ENCODE data around the gene MED29. TPM values are rescaled to one million over a fixed set of nuclear protein-coding genes. Genes with fewer than 3 reads are reported as not detected.

MED29 gene
- total and polyA plus RNA-seq, 2 donors (not counting 1 experiment from before 2014, with no cell fraction given) = 33.0 to 47.5 TPM

DNA sequence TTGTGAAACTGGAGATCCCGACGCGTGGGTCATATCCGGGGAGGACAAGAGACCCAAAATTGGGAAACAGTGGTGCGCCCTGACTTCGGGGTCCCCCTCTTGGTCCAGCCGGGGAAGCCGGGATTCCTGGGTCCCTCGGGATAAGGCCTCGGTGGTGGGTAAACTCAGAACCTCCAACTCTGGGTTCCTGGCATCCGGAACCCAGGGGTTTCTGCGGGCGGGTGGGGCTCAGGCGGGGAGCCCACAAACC lies 16.2 kb downstream of the MED29 start:
- intact Hi-C loops (cut with micrococcal nuclease) = loop anchor here (10.0 kb wide), 1 partner anchor 543 kb away; no protein-coding TSS in a partner anchor
- H3K9ac ChIP-seq (ENCODE audit: low read length) = peak overlapping the region; percentile 99
- peak overlapping the region; percentile 100 for H3K27ac ChIP-seq (ENCODE audit: low read length in 2 of 2)
- H3K4me3 ChIP-seq (ENCODE audit: control extremely low read depth in 1 of 5, extremely low read depth in 1 of 5, insufficient read depth in 1 of 5, low read depth in 2 of 5, low read length in 4 of 5) = peak overlapping the region; percentile 87 to 99 (median 95)
- no peak overlapping the region for H2AFZ ChIP-seq (ENCODE audit: insufficient read depth, low read depth, low read length, poor library complexity, severe bottlenecking)
- H3K4me1 ChIP-seq (ENCODE audit: control insufficient read depth in 2 of 2, insufficient read depth in 2 of 2, low read length in 2 of 2) = peaks cover 41 to 64% of the 10 kb centered on the region in 2 donors
- peaks cover 0 to 24% of the 10 kb centered on the region in 2 experiments for H3K36me3 ChIP-seq (replicated peaks in 1 of 2; ENCODE audit: control extremely low read depth in 1 of 2, control insufficient read depth in 1 of 2, extremely low read depth in 1 of 2, insufficient read depth in 2 of 2, low read length in 1 of 2)
- H3K4me2 ChIP-seq (replicated peaks; ENCODE audit: low read depth, low read length, poor library complexity, severe bottlenecking) = peak overlapping the region; percentile 100
- POLR2A ChIA-PET = interaction anchor here (1.4 to 8.8 kb wide), 5 partner anchors 10 to 65 kb away, joined by 7 to 69 read pairs (median 17); partner anchors contain the start of genes MED29, PAF1, RPS16 and SAMD4B
- ATAC-seq (ENCODE audit: low read depth) (no peak), DNase-seq (no peak)
- Mint-ChIP-seq H3K27me3 (no peaks in the 10 kb centered on the region), H3K4me1 (peaks cover 61% of the 10 kb centered on the region), H3K4me3 (peak overlapping the region; percentile 94), H3K27ac (peak overlapping the region; percentile 97), H3K9me3 (ENCODE audit: insufficient read depth) (no peaks in the 10 kb centered on the region)
- H3K9me3 ChIP-seq (ENCODE audit: control extremely low read depth in 1 of 3, control insufficient read depth in 2 of 3, insufficient read depth in 1 of 3, low read length in 2 of 3) = peaks cover 0 to 1% (median 0%) of the 10 kb centered on the region in 3 donors
- peaks cover 60% of the 10 kb centered on the region for H3K79me2 ChIP-seq (ENCODE audit: control insufficient read depth, insufficient read depth, low read length)
- CTCF ChIA-PET = interaction anchor here (0.9 to 2.9 kb wide), 4 partner anchors 8 to 21 kb away, joined by 3 to 42 read pairs (median 8); partner anchors contain the start of genes MED29 and PAF1
- peaks cover 28% of the 10 kb centered on the region for H4K20me1 ChIP-seq (ENCODE audit: control insufficient read depth, insufficient read depth, low read length, poor library complexity, severe bottlenecking)
- no peaks in the 10 kb centered on the region for H3K27me3 ChIP-seq (replicated peaks in 1 of 4; ENCODE audit: control extremely low read depth in 1 of 4, control insufficient read depth in 3 of 4, insufficient read depth in 4 of 4, low read length in 3 of 4)
- TF ChIP-seq EZH2 (IDR thresholded peaks at IDR 0.05; ENCODE audit: borderline replicate concordance, insufficient read depth, low read depth, low read length, poor library complexity, severe bottlenecking) (no peak), CTCF (IDR thresholded peaks at IDR 0.05) (no peak)
- WGBS (ENCODE audit: insufficient coverage) = under 1% methylated on average over 14 of the region's 14 CpGs

DNA sequence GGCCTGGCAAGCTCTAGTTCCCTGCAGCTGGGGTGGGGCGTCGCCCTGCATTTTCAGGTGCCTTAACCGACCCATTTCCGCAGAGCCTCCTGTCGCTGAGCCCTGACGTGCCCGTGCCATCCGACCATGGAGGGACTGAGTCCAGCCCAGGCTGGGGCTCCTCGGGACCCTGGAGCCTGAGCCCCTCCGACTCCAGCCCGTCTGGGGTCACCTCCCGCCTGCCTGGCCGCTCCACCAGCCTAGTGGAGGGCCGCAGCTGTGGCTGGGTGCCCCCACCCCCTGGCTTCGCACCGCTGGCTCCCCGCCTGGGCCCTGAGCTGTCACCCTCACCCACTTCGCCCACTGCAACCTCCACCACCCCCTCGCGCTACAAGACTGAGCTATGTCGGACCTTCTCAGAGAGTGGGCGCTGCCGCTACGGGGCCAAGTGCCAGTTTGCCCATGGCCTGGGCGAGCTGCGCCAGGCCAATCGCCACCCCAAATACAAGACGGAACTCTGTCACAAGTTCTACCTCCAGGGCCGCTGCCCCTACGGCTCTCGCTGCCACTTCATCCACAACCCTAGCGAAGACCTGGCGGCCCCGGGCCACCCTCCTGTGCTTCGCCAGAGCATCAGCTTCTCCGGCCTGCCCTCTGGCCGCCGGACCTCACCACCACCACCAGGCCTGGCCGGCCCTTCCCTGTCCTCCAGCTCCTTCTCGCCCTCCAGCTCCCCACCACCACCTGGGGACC lies 16.6 kb downstream of the MED29 start:
- intact Hi-C loops (cut with micrococcal nuclease) = loop anchor here (10.0 kb wide), 1 partner anchor 543 kb away; no protein-coding TSS in a partner anchor
- CTCF ChIA-PET = interaction anchor here (0.9 to 2.9 kb wide), 4 partner anchors 8 to 21 kb away, joined by 3 to 42 read pairs (median 8); partner anchors contain the start of genes MED29 and PAF1
- Histone ChIP-seq H3K9me3 (ENCODE audit: control extremely low read depth in 1 of 3, control insufficient read depth in 2 of 3, insufficient read depth in 1 of 3, low read length in 2 of 3) (no peaks in the 10 kb centered on the region), H3K36me3 (replicated peaks in 1 of 2; ENCODE audit: control extremely low read depth in 1 of 2, control insufficient read depth in 1 of 2, extremely low read depth in 1 of 2, insufficient read depth in 2 of 2, low read length in 1 of 2) (peaks cover 0 to 24% of the 10 kb centered on the region in 2 experiments), H3K27me3 (replicated peaks in 1 of 4; ENCODE audit: control extremely low read depth in 1 of 4, control insufficient read depth in 3 of 4, insufficient read depth in 4 of 4, low read length in 3 of 4) (no peaks in the 10 kb centered on the region), H3K79me2 (ENCODE audit: control insufficient read depth, insufficient read depth, low read length) (peaks cover 60% of the 10 kb centered on the region), H3K4me3 (ENCODE audit: control extremely low read depth in 1 of 5, extremely low read depth in 1 of 5, insufficient read depth in 1 of 5, low read depth in 2 of 5, low read length in 4 of 5) (peak overlapping the region; percentile 87 to 99 (median 95)), H3K9ac (ENCODE audit: low read length) (peak overlapping the region; percentile 99), H4K20me1 (ENCODE audit: control insufficient read depth, insufficient read depth, low read length, poor library complexity, severe bottlenecking) (peaks cover 28% of the 10 kb centered on the region), H3K4me1 (ENCODE audit: control insufficient read depth in 2 of 2, insufficient read depth in 2 of 2, low read length in 2 of 2) (peaks cover 38 to 59% of the 10 kb centered on the region in 2 donors), H3K27ac (ENCODE audit: low read length in 2 of 2) (peak overlapping the region; percentile 100), H2AFZ (ENCODE audit: insufficient read depth, low read depth, low read length, poor library complexity, severe bottlenecking) (no peak overlapping the region), H3K4me2 (replicated peaks; ENCODE audit: low read depth, low read length, poor library complexity, severe bottlenecking) (peak overlapping the region; percentile 100)
- Mint-ChIP-seq H3K9me3 (ENCODE audit: insufficient read depth) (no peaks in the 10 kb centered on the region), H3K27ac (peak overlapping the region; percentile 97), H3K4me3 (peak overlapping the region; percentile 94), H3K4me1 (peaks cover 56% of the 10 kb centered on the region), H3K27me3 (no peaks in the 10 kb centered on the region)
- TF ChIP-seq EZH2 (IDR thresholded peaks at IDR 0.05; ENCODE audit: borderline replicate concordance, insufficient read depth, low read depth, low read length, poor library complexity, severe bottlenecking) (no peak), CTCF (IDR thresholded peaks at IDR 0.05) (no peak)
- DNase-seq (peak; percentile 86), ATAC-seq (ENCODE audit: low read depth) (peak; percentile 1)
- WGBS (ENCODE audit: insufficient coverage) = 10% methylated on average over 40 of the region's 40 CpGs
- POLR2A ChIA-PET = interaction anchor here (1.4 to 8.8 kb wide), 5 partner anchors 7 to 66 kb away, joined by 8 to 69 read pairs (median 17); partner anchors contain the start of genes MED29, PAF1, RPS16 and SAMD4B

Measured in B cell (primary cell).